ENCODE results near the gene COL9A3. TPM values are rescaled to one million over a fixed set of nuclear protein-coding genes. Genes with fewer than 3 reads are reported as not detected.

COL9A3 gene
- total and polyA plus RNA-seq, 2 of the 8 experiments (the other 6 are each of a cell fraction or from before 2014, with no cell fraction given) = 21.7 to 80.1 TPM

GRCh38 chr20:62872862-62873261 is 56.0 kb downstream of the COL9A3 start:
- H3K23me2 ChIP-seq (ENCODE audit: low read depth, low read length) = no peaks in the 10 kb centered on the region
- no peak overlapping the region for H2BK120ac ChIP-seq (replicated peaks; ENCODE audit: low read depth, low read length)
- H3K27ac ChIP-seq (ENCODE audit: low read depth, low read length) = no peak overlapping the region
- H2BK12ac ChIP-seq (ENCODE audit: low read depth, low read length) = no peak overlapping the region
- POLR2A ChIA-PET (ENCODE audit: partially characterized antibody) = interaction anchor here (1.0 to 1.2 kb wide), 2 partner anchors 11 to 55 kb away, joined by 3 to 4 read pairs; partner anchors contain the start of gene TCFL5
- no peak overlapping the region for H2AK5ac ChIP-seq (ENCODE audit: low read depth, low read length)
- H3K4ac ChIP-seq (replicated peaks; ENCODE audit: insufficient read length, low read depth, low read length) = no peak overlapping the region
- no peak overlapping the region for H2BK20ac ChIP-seq (ENCODE audit: low read length)
- no peak overlapping the region; the same call in 1 of the 2 replicates for H2BK15ac ChIP-seq (ENCODE audit: low read length)
- H3K4me3 ChIP-seq (ENCODE audit: extremely low read depth in 1 of 4, insufficient read depth in 2 of 4, low read depth in 3 of 4, low read length in 4 of 4) = no peak overlapping the region
- CTCF ChIA-PET (ENCODE audit: partially characterized antibody) = interaction anchor here (0.8 to 4.9 kb wide), 7 partner anchors 18 to 147 kb away, joined by 3 to 31 read pairs (median 4); no protein-coding TSS in a partner anchor
- H4K91ac ChIP-seq (replicated peaks; ENCODE audit: insufficient read length, low read length) = no peak overlapping the region
- H3K23ac ChIP-seq (ENCODE audit: insufficient read length) = no peak overlapping the region
- no peaks in the 10 kb centered on the region; a peak in 1 of 4 replicates for H3K9me3 ChIP-seq (ENCODE audit: insufficient read depth in 2 of 2, low read depth in 1 of 2, low read length in 1 of 2)
- no peaks in the 10 kb centered on the region for H3K79me1 ChIP-seq (ENCODE audit: low read depth, low read length)
- H3K4me1 ChIP-seq (replicated peaks in 1 of 4; ENCODE audit: control insufficient read depth in 3 of 4, insufficient read depth in 4 of 4, low read length in 3 of 4) = peaks cover 0 to 3% (median 0%) of the 10 kb centered on the region in 4 experiments; a peak in 1 of 7 replicates
- no peaks in the 10 kb centered on the region for H3K36me3 ChIP-seq (ENCODE audit: control insufficient read depth in 2 of 4, insufficient read depth in 4 of 4, low read length in 3 of 4)
- H3K14ac ChIP-seq (ENCODE audit: insufficient read length) = no peak overlapping the region
- H3K18ac ChIP-seq (ENCODE audit: extremely low read depth, low read length) = no peak overlapping the region
- H3K79me2 ChIP-seq (ENCODE audit: control insufficient read depth in 1 of 2, insufficient read depth in 2 of 2, low read length in 2 of 2) = no peaks in the 10 kb centered on the region
- no peak overlapping the region for H3K9ac ChIP-seq (replicated peaks in 1 of 4; ENCODE audit: extremely low read depth in 1 of 4, low read depth in 3 of 4, low read length in 3 of 4)
- no peak overlapping the region for H4K8ac ChIP-seq (ENCODE audit: extremely low read depth, insufficient read depth, low read length)
- no peak overlapping the region for H3K56ac ChIP-seq (replicated peaks; ENCODE audit: insufficient read length, low read depth, low read length)
- 89% methylated on average over 6 of the region's 6 CpGs; no CpG with 5 or more reads in 1 of the 2 experiments for WGBS, 2 experiments (ENCODE audit: extremely low coverage in 1 of 2, insufficient coverage in 1 of 2, insufficient read length in 1 of 2, insufficient replicate concordance in 2 of 2, low coverage in 1 of 2, low lambda C conversion rate in 2 of 2, missing lambda C conversion rate in 1 of 2)
- no peak overlapping the region for H3K4me2 ChIP-seq (ENCODE audit: insufficient read depth in 1 of 2, low read depth in 2 of 2, low read length in 2 of 2)
- DNase-seq (ENCODE audit: low read depth in 1 of 2, low spot score in 2 of 2) (no peak), FAIRE-seq (no peak)
- H4K5ac ChIP-seq (ENCODE audit: insufficient read length, low read depth, low read length) = no peak overlapping the region
- H2AFZ ChIP-seq (ENCODE audit: low read length) = no peak overlapping the region
- H3K27me3 ChIP-seq (replicated peaks in 1 of 4; ENCODE audit: control insufficient read depth in 3 of 4, extremely low read depth in 1 of 4, insufficient read depth in 3 of 4, low read length in 3 of 4) = no peaks in the 10 kb centered on the region
- H4K20me1 ChIP-seq (replicated peaks in 1 of 2; ENCODE audit: control insufficient read depth in 1 of 2, insufficient read depth in 2 of 2, low read length in 2 of 2) = peaks cover 0 to 2% of the 10 kb centered on the region in 2 experiments
- H2BK5ac ChIP-seq (ENCODE audit: low read depth, low read length) = no peak overlapping the region
- no peak for TF ChIP-seq KDM1A (IDR thresholded peaks at IDR 0.05; ENCODE audit: borderline replicate concordance, low read length)
- no peak for TF ChIP-seq MAX (IDR thresholded peaks at IDR 0.05)
- no peak for TF ChIP-seq SUZ12 (IDR thresholded peaks at IDR 0.05; ENCODE audit: low read length)
- TF ChIP-seq NANOG (IDR thresholded peaks at IDR 0.05; ENCODE audit: insufficient read depth, low read depth, low read length, poor library complexity, severe bottlenecking) = no peak
- TF ChIP-seq FOSL1 (IDR thresholded peaks at IDR 0.05; ENCODE audit: insufficient read depth, low read depth, low read length) = no peak
- TF ChIP-seq ATF3 (IDR thresholded peaks at IDR 0.05; ENCODE audit: insufficient read depth, low read depth, low read length) = no peak
- no peak for TF ChIP-seq HDAC6 (IDR thresholded peaks at IDR 0.05; ENCODE audit: low read depth, low read length)
- TF ChIP-seq BACH1 (IDR thresholded peaks at IDR 0.05; ENCODE audit: low read length) = no peak
- no peak for TF ChIP-seq YY1 (IDR thresholded peaks at IDR 0.05; ENCODE audit: low read depth, low read length)
- TF ChIP-seq MAFK (IDR thresholded peaks at IDR 0.05; ENCODE audit: low read depth, low read length) = no peak
- TF ChIP-seq BRCA1 (IDR thresholded peaks at IDR 0.05; ENCODE audit: low read depth, low read length) = no peak
- no peak for TF ChIP-seq SIX5 (IDR thresholded peaks at IDR 0.05; ENCODE audit: low read depth, low read length)
- no peak for TF ChIP-seq SP4 (IDR thresholded peaks at IDR 0.05; ENCODE audit: low read length)
- no peak for TF ChIP-seq JUN (IDR thresholded peaks at IDR 0.05; ENCODE audit: low read depth, low read length)

All from H1 (cell line).